Neural progenitor cell (in vitro differentiated cells): ENCODE results near the gene ARFRP1. TPM values are rescaled to one million over a fixed set of nuclear protein-coding genes. Genes with fewer than 3 reads are reported as not detected.

Experiments used
- DNase-seq: peaks from one replicate; pipeline ENCODE4 v3.0.0-alpha.2; 2016; ENCODE audit warnings: low spot score
- H2AFZ ChIP-seq: fragments of 200-600 bp; sonication (generic); replicated peaks from 2 replicates; pipeline ENCODE4 v1.6.1; 2016; ENCODE audit warnings: antibody characterized with exemption
- H3F3A ChIP-seq: fragments of 200-600 bp; sonication (generic); 2 replicates; pipeline ENCODE4 v1.6.1; 2016; ENCODE audit warnings: antibody characterized with exemption, low read depth
- H3K27ac ChIP-seq: fragments of 200-600 bp; sonication (generic); 2 replicates; pipeline ENCODE4 v1.5.1; 2016; ENCODE audit warnings: mild to moderate bottlenecking
- H3K27me3 ChIP-seq: fragments of 200-600 bp; sonication (generic); 2 replicates; pipeline ENCODE4 v1.6.1; 2016; ENCODE audit warnings: mild to moderate bottlenecking, moderate library complexity
- H3K36me3 ChIP-seq: fragments of 200-600 bp; sonication (generic); 2 replicates; pipeline ENCODE4 v1.5.1; 2016
- H3K4me1 ChIP-seq: fragments of 200-600 bp; sonication (generic); 2 replicates; pipeline ENCODE4 v1.6.1; 2016; ENCODE audit warnings: mixed run types
- H3K4me2 ChIP-seq: fragments of 200-600 bp; sonication (generic); 2 replicates; pipeline ENCODE4 v1.6.1; 2016
- H3K4me3 ChIP-seq: fragments of 200-600 bp; sonication (generic); 2 replicates; pipeline ENCODE4 v1.5.1; 2016
- H3K79me2 ChIP-seq: fragments of 200-600 bp; sonication (generic); 2 replicates; pipeline ENCODE4 v1.6.1; 2016; ENCODE audit warnings: low read depth
- H3K9ac ChIP-seq: fragments of 200-600 bp; sonication (generic); 2 replicates; pipeline ENCODE4 v1.6.1; 2016
- H3K9me3 ChIP-seq: fragments of 200-600 bp; sonication (generic); 2 replicates; pipeline ENCODE4 v1.5.1; 2016; ENCODE audit warnings: low read depth
- H4K20me1 ChIP-seq: fragments of 200-600 bp; sonication (generic); 2 replicates; pipeline ENCODE4 v1.6.1; 2016; ENCODE audit warnings: low read depth
- H3K27ac Mint-ChIP-seq: 3 replicates; pipeline ENCODE4 v1.8.0; 2021; ENCODE audit warnings: mixed read lengths
- H3K27me3 Mint-ChIP-seq: 2 replicates; pipeline ENCODE4 v1.8.0; 2022; ENCODE audit warnings: low read depth, mild to moderate bottlenecking, inconsistent platforms, moderate library complexity, mixed read lengths; ENCODE audit not compliant: insufficient read depth
- H3K36me3 Mint-ChIP-seq: 3 replicates; pipeline ENCODE4 v1.8.0; 2021; ENCODE audit warnings: mixed read lengths
- H3K4me1 Mint-ChIP-seq: 3 replicates; pipeline ENCODE4 v1.8.0; 2021; ENCODE audit warnings: mixed read lengths
- H3K4me3 Mint-ChIP-seq: 3 replicates; pipeline ENCODE4 v1.8.0; 2021; ENCODE audit warnings: mild to moderate bottlenecking, moderate library complexity, mixed read lengths
- H3K9me3 Mint-ChIP-seq: 3 replicates; pipeline ENCODE4 v1.8.0; 2020; ENCODE audit warnings: mixed read lengths
- EZH2 ChIP-seq: fragments of 200-600 bp; sonication (generic); IDR thresholded peaks from 2 replicates; pipeline ENCODE4 v1.6.1; 2017; ENCODE audit warnings: antibody characterized with exemption, mild to moderate bottlenecking, moderate library complexity
- EZH2phosphoT487 ChIP-seq: fragments of 200-600 bp; sonication (generic); IDR thresholded peaks from 2 replicates; pipeline ENCODE4 v1.6.1; 2017; ENCODE audit warnings: antibody characterized with exemption
- total RNA-seq: library from RNA; depleted of rRNA; stranded (reverse); fragments of >200 nt; gene quantifications from 2 replicates; pipeline ENCODE4 v1.2.3, GENCODE V29; 2015; ENCODE audit warnings: low replicate concordance
- TF ChIP-seq, protein P1 (sequence below): fragments of 200-600 bp; sonication (generic); IDR thresholded peaks from 2 replicates; pipeline ENCODE4 v1.5.1; 2017; ENCODE audit warnings: antibody characterized with exemption, mild to moderate bottlenecking

The ARFRP1 gene
- total RNA-seq, 1 donor from 2014 or later: 18.3 TPM

DNA sequence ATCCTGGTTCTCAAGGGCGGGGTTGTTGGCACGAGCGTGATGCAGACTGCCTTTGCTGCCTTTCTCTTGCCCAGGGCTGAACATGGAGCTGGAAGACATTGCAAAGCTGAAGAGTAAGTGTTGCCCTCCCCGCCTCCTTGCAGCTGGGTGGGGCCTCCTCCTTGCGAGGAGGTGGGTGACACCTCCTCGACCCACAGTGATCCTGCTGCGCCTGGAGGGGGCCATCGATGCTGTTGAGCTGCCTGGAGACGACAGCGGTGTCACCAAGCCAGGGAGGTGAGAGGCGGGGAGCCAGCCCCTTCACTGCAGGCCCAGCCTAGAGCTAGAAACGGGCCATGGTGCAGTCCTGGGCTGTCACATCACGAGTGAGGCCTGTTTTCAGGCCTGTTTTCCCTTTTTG is 29.7 kb downstream of the ARFRP1 start:
- H3K9me3 ChIP-seq: no peaks in the 10 kb centered on the region
- no peaks in the 10 kb centered on the region for H3F3A ChIP-seq
- no peak overlapping the region for H2AFZ ChIP-seq
- TF ChIP-seq EZH2 (no peak), EZH2phosphoT487 (no peak)
- TF ChIP-seq, protein P1, sequence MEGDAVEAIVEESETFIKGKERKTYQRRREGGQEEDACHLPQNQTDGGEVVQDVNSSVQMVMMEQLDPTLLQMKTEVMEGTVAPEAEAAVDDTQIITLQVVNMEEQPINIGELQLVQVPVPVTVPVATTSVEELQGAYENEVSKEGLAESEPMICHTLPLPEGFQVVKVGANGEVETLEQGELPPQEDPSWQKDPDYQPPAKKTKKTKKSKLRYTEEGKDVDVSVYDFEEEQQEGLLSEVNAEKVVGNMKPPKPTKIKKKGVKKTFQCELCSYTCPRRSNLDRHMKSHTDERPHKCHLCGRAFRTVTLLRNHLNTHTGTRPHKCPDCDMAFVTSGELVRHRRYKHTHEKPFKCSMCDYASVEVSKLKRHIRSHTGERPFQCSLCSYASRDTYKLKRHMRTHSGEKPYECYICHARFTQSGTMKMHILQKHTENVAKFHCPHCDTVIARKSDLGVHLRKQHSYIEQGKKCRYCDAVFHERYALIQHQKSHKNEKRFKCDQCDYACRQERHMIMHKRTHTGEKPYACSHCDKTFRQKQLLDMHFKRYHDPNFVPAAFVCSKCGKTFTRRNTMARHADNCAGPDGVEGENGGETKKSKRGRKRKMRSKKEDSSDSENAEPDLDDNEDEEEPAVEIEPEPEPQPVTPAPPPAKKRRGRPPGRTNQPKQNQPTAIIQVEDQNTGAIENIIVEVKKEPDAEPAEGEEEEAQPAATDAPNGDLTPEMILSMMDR: no peak
- H3K27ac Mint-ChIP-seq: no peak overlapping the region
- no peak overlapping the region for H3K9ac ChIP-seq
- H3K36me3 Mint-ChIP-seq: peaks cover 9% of the 10 kb centered on the region
- no peaks in the 10 kb centered on the region for H3K36me3 ChIP-seq
- H3K27ac ChIP-seq: no peak overlapping the region
- H3K9me3 Mint-ChIP-seq: no peaks in the 10 kb centered on the region
- no peaks in the 10 kb centered on the region for H3K4me1 Mint-ChIP-seq
- no peaks in the 10 kb centered on the region for H3K27me3 ChIP-seq
- no peak for DNase-seq
- peaks cover 5% of the 10 kb centered on the region for H3K27me3 Mint-ChIP-seq
- H3K4me2 ChIP-seq: no peak overlapping the region
- no peaks in the 10 kb centered on the region for H4K20me1 ChIP-seq
- H3K4me1 ChIP-seq: no peaks in the 10 kb centered on the region
- H3K4me3 Mint-ChIP-seq: no peak overlapping the region
- no peak overlapping the region for H3K4me3 ChIP-seq
- H3K79me2 ChIP-seq: no peaks in the 10 kb centered on the region

DNA sequence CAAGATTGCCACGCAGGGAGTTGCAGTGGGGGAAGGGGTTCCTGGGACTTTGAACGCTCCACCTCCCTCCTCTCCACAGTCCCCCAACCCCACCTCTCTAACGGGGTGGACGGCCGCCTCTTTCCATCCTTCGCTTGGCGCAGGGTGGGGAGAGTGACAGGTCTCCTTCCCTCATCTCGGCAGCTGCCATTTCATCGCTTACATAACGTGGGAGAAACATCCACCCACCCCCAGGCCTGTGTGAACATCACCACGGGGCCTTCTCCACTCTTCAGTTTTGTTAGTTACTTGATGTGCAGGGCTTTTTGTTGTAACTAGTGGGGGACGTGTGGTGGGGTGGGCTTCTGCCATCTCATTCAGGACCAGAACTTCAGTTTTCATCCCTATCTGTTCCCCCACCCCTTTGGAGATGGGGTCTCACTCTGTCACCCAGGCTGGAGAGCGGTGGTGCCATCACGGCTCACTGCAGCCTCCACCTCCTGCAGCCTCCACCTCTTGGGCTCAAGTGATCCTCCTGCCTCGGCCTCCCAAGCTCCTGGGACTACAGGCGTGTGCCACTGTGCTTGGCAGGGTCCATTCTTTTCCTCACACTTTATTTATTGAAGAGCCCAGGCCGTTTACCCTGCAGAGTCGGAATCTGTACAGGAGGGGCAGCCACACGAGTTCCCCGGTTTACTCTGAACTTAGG is 32.0 kb downstream of the ARFRP1 start:
- no peaks in the 10 kb centered on the region for H3K9me3 ChIP-seq
- H4K20me1 ChIP-seq: no peaks in the 10 kb centered on the region
- no peak overlapping the region for H3K4me3 Mint-ChIP-seq
- no peaks in the 10 kb centered on the region for H3K79me2 ChIP-seq
- H3F3A ChIP-seq: no peaks in the 10 kb centered on the region
- no peak overlapping the region for H3K9ac ChIP-seq
- no peaks in the 10 kb centered on the region for H3K36me3 ChIP-seq
- no peaks in the 10 kb centered on the region for H3K9me3 Mint-ChIP-seq
- no peak overlapping the region for H3K27ac ChIP-seq
- H3K27me3 ChIP-seq: no peaks in the 10 kb centered on the region
- H3K27ac Mint-ChIP-seq: no peak overlapping the region
- DNase-seq: no peak
- no peak overlapping the region for H2AFZ ChIP-seq
- H3K27me3 Mint-ChIP-seq: peaks cover 5% of the 10 kb centered on the region
- H3K4me2 ChIP-seq: no peak overlapping the region
- H3K36me3 Mint-ChIP-seq: peaks cover 13% of the 10 kb centered on the region
- TF ChIP-seq, protein P1: no peak
- TF ChIP-seq EZH2phosphoT487 (no peak), EZH2 (no peak)
- no peak overlapping the region for H3K4me3 ChIP-seq
- no peaks in the 10 kb centered on the region for H3K4me1 ChIP-seq
- no peaks in the 10 kb centered on the region for H3K4me1 Mint-ChIP-seq

DNA sequence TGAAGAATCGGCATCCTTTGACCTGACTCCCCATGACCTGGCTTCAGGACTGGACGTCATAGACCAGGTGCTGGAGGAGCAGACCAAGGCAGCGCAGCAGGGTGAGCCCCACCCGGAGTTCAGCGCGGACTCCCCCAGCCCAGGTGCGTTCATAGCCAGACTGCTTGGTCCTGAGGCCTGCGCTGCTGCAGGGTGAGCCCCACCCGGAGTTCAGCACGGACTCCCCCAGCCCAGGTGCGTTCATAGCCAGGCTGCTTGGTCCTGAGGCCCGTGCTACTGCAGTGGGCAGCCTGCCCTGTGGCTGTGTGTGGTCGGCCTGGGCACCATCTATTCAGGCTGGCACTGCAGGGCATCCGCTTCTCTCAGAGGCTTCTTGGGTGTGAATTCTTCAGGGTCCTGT is 33.8 kb downstream of the ARFRP1 start:
- Histone ChIP-seq H3K9me3 (no peaks in the 10 kb centered on the region), H3K9ac (no peak overlapping the region), H3K4me3 (no peak overlapping the region), H3K36me3 (no peaks in the 10 kb centered on the region), H3K79me2 (no peaks in the 10 kb centered on the region), H4K20me1 (no peaks in the 10 kb centered on the region), H3K4me2 (no peak overlapping the region), H2AFZ (no peak overlapping the region), H3K4me1 (no peaks in the 10 kb centered on the region), H3K27ac (no peak overlapping the region), H3F3A (no peaks in the 10 kb centered on the region), H3K27me3 (no peaks in the 10 kb centered on the region)
- Mint-ChIP-seq H3K27ac (no peak overlapping the region), H3K27me3 (peaks cover 5% of the 10 kb centered on the region), H3K4me1 (no peaks in the 10 kb centered on the region), H3K4me3 (no peak overlapping the region), H3K9me3 (no peaks in the 10 kb centered on the region), H3K36me3 (peaks cover 17% of the 10 kb centered on the region)
- TF ChIP-seq EZH2phosphoT487 (no peak), EZH2 (no peak)
- TF ChIP-seq, protein P1: no peak
- DNase-seq: no peak
